ENCODE measurements around the gene PSMA5. TPM values are rescaled to one million over a fixed set of nuclear protein-coding genes. Genes with fewer than 3 reads are reported as not detected.

Gene PSMA5
- polyA plus RNA-seq, 2 of the 4 experiments (the other 2 are of a cell fraction), result 93.7 to 140 TPM

GRCh38 chr1:109393617-109394233 lies 32.5 kb downstream of the PSMA5 start:
- CTCF ChIA-PET, result interaction anchor here (1.3 to 1.8 kb wide), 4 partner anchors 10 to 129 kb away, joined by 3 to 9 read pairs (median 3); partner anchors contain the start of gene PSRC1
- FAIRE-seq, result no peak
- peaks cover 34% of the 10 kb centered on the region for H3K4me1 ChIP-seq
- POLR2A ChIA-PET, result interaction anchor here (1.3 kb wide), 1 partner anchor 111 kb away, joined by 3 read pairs; the partner anchor contains the start of gene PSRC1
- H3K4me3 ChIP-seq, result no peak overlapping the region
- no peak for DNase-seq (ENCODE audit: low read depth in 1 of 2, low spot score in 1 of 2)
- H3K4me2 ChIP-seq, result peak overlapping the region; percentile 57
- ATAC-seq, result no peak
- H3K9me3 ChIP-seq, result no peaks in the 10 kb centered on the region
- TF ChIP-seq RAD21 (conservative IDR thresholded peaks at IDR 0.05 in 1 of 2, IDR thresholded peaks at IDR 0.05 in 1 of 2) (no peak), SREBF2 (IDR thresholded peaks at IDR 0.05) (no peak), RNF2 (IDR thresholded peaks at IDR 0.05; ENCODE audit: borderline replicate concordance, low read depth) (no peak)
- WGBS (ENCODE audit: missing lambda C conversion rate), result 51% methylated on average over 2 of the region's 2 CpGs
- no peak overlapping the region for H3K27ac ChIP-seq

GRCh38 chr1:109392788-109393616 lies 33.2 kb downstream of the PSMA5 start:
- ATAC-seq (peak in 1 of 2 experiments; percentile 45; a peak in 3 of 6 replicates), FAIRE-seq (no peak), DNase-seq (ENCODE audit: low read depth in 1 of 2, low spot score in 1 of 2) (peak in 1 of 2 experiments; percentile 18)
- peaks cover 29% of the 10 kb centered on the region; the same call in 2 of the 3 replicates for H3K4me1 ChIP-seq
- peak overlapping the region in 1 of 2 experiments; percentile 66; a peak in 2 of 6 replicates for H3K27ac ChIP-seq
- TF ChIP-seq TFCP2L1 (CRISPR knock-in tag; IDR thresholded peaks at IDR 0.05), result no peak
- no peak for TF ChIP-seq BCL3 (IDR thresholded peaks at IDR 0.05)
- TF ChIP-seq NPAS2 (CRISPR knock-in tag; IDR thresholded peaks at IDR 0.05; ENCODE audit: borderline replicate concordance), result no peak
- no peak for TF ChIP-seq JUNB (IDR thresholded peaks at IDR 0.05)
- TF ChIP-seq, protein P1, sequence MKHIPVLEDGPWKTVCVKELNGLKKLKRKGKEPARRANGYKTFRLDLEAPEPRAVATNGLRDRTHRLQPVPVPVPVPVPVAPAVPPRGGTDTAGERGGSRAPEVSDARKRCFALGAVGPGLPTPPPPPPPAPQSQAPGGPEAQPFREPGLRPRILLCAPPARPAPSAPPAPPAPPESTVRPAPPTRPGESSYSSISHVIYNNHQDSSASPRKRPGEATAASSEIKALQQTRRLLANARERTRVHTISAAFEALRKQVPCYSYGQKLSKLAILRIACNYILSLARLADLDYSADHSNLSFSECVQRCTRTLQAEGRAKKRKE (CRISPR knock-in tag; IDR thresholded peaks at IDR 0.05; ENCODE audit: low read depth), result no peak
- no peak for TF ChIP-seq NFE2L2 (conservative IDR thresholded peaks at IDR 0.05; ENCODE audit: low read length)
- no peak for TF ChIP-seq GATA3 (IDR thresholded peaks at IDR 0.05; ENCODE audit: borderline replicate concordance)
- no peak for TF ChIP-seq HOXB13 (CRISPR knock-in tag; IDR thresholded peaks at IDR 0.05; ENCODE audit: low read depth)
- ChIA-PET CTCF (interaction anchor here (0.6 to 1.8 kb wide), 5 partner anchors 10 to 330 kb away, joined by 3 to 9 read pairs (median 3); partner anchors contain the start of gene PSRC1), POLR2A (interaction anchor here (1.3 kb wide), 1 partner anchor 110 kb away, joined by 3 read pairs; the partner anchor contains the start of gene PSRC1)
- no peaks in the 10 kb centered on the region for H3K9me3 ChIP-seq
- no peak overlapping the region for H3K4me3 ChIP-seq
- peak overlapping the region; percentile 57 for H3K4me2 ChIP-seq
- 30% methylated on average over 10 of the region's 10 CpGs for WGBS (ENCODE audit: missing lambda C conversion rate)

- 84% methylated on average over 4 of the region's 4 CpGs for WGBS (ENCODE audit: missing lambda C conversion rate)
- ATAC-seq (no peak), FAIRE-seq (no peak), DNase-seq (ENCODE audit: low read depth in 1 of 2, low spot score in 1 of 2) (no peak)
- Histone ChIP-seq H3K27ac (peak overlapping the region in 1 of 2 experiments; percentile 66; a peak in 1 of 6 replicates), H3K4me1 (peaks cover 29% of the 10 kb centered on the region; the same call in 2 of the 3 replicates), H3K4me3 (no peak overlapping the region), H3K9me3 (no peaks in the 10 kb centered on the region), H3K4me2 (peak overlapping the region; percentile 57)
- TF ChIP-seq FOSB (CRISPR knock-in tag; IDR thresholded peaks at IDR 0.05), result no peak
- no peak for TF ChIP-seq ESRRA (IDR thresholded peaks at IDR 0.05; ENCODE audit: borderline replicate concordance, low read length)
- TF ChIP-seq NFE2L2 (conservative IDR thresholded peaks at IDR 0.05; ENCODE audit: low read length), result no peak
- no peak for TF ChIP-seq ZSCAN20 (CRISPR knock-in tag; IDR thresholded peaks at IDR 0.05)
- TF ChIP-seq FOSL2 (IDR thresholded peaks at IDR 0.05), result no peak
- no peak for TF ChIP-seq FOSL2 (CRISPR knock-in tag; IDR thresholded peaks at IDR 0.05)
- no peak for TF ChIP-seq RNF2 (IDR thresholded peaks at IDR 0.05; ENCODE audit: borderline replicate concordance, low read depth)
- POLR2A ChIA-PET, result interaction anchor here (1.3 kb wide), 1 partner anchor 109 kb away, joined by 3 read pairs; the partner anchor contains the start of gene PSRC1
- CTCF ChIA-PET, result interaction anchor here (0.6 to 1.8 kb wide), 5 partner anchors 9 to 330 kb away, joined by 3 to 9 read pairs (median 3); no protein-coding TSS in a partner anchor
Measured at GRCh38 chr1:109392037-109392787, 34.0 kb downstream of the PSMA5 start.
